Measurements from ENCODE around the gene AQP1. TPM values are rescaled to one million over a fixed set of nuclear protein-coding genes. Genes with fewer than 3 reads are reported as not detected.

The AQP1 gene
- polyA plus RNA-seq, 3 donors: 0.03 TPM; not detected in 2

GRCh38 chr7:30974605-30975255, 63.1 kb downstream of the AQP1 start:
- intact Hi-C loops (cut with micrococcal nuclease): no loop called here
- no peaks in the 10 kb centered on the region for H3K4me1 Mint-ChIP-seq
- peaks cover 0 to 1% (median 0%) of the 10 kb centered on the region in 7 donors for H3K9me3 Mint-ChIP-seq
- 39% methylated on average over 5 of the region's 7 CpGs for WGBS (ENCODE audit: insufficient coverage)
- no peak overlapping the region for H3K27ac ChIP-seq (ENCODE audit: low read depth in 1 of 2, low read length in 2 of 2)
- no peak overlapping the region for H3K27ac Mint-ChIP-seq
- H3K4me2 ChIP-seq (replicated peaks; ENCODE audit: extremely low read depth, low read length, poor library complexity, severe bottlenecking): no peak overlapping the region
- H2AFZ ChIP-seq (ENCODE audit: insufficient read depth, low read depth, low read length, poor library complexity, severe bottlenecking): no peak overlapping the region
- no peaks in the 10 kb centered on the region for H3K9me3 ChIP-seq (replicated peaks in 1 of 2; ENCODE audit: control insufficient read depth in 1 of 2, insufficient read depth in 1 of 2, low read length in 2 of 2)
- H3K27me3 ChIP-seq (ENCODE audit: control insufficient read depth in 2 of 2, insufficient read depth in 2 of 2, low read length in 2 of 2): no peaks in the 10 kb centered on the region
- peaks cover 4 to 17% (median 15%) of the 10 kb centered on the region in 3 donors for H3K27me3 Mint-ChIP-seq (ENCODE audit: low read depth in 3 of 3)
- H3K36me3 Mint-ChIP-seq: no peaks in the 10 kb centered on the region
- H3K79me2 ChIP-seq (ENCODE audit: insufficient read depth, low read length): no peaks in the 10 kb centered on the region
- H3K4me3 ChIP-seq (replicated peaks in 1 of 3; ENCODE audit: low read depth in 2 of 3, low read length in 3 of 3): no peak overlapping the region
- no peaks in the 10 kb centered on the region for H3K36me3 ChIP-seq (replicated peaks in 1 of 2; ENCODE audit: control insufficient read depth in 1 of 2, insufficient read depth in 2 of 2, low read length in 2 of 2)
- H3K4me3 Mint-ChIP-seq: no peak overlapping the region
- H3K4me1 ChIP-seq (ENCODE audit: control insufficient read depth in 1 of 2, insufficient read depth in 2 of 2, low read length in 2 of 2): no peaks in the 10 kb centered on the region
- TF ChIP-seq CTCF (IDR thresholded peaks at IDR 0.05): peak; percentile 68
- DNase-seq: peak in 2 of 3 donors; percentile 2 to 45
- no peak overlapping the region for H3K9ac ChIP-seq (ENCODE audit: insufficient read depth, low read length, poor library complexity, severe bottlenecking)
- no peaks in the 10 kb centered on the region for H4K20me1 ChIP-seq (ENCODE audit: insufficient read depth, low read length)

Other genes starting within 250 kb of the AQP1 start
- gene CRHR2, start 229.4 kb upstream of the AQP1 start, polyA plus RNA-seq: not detected
- gene INMT, start 159.7 kb upstream of the AQP1 start, polyA plus RNA-seq: not detected
- gene MINDY4, start 140.4 kb upstream of the AQP1 start, polyA plus RNA-seq: under 1 TPM in 2 of 3 donors, not detected in 1; 0.15 to 0.17 TPM
- gene GHRHR, start 52.1 kb downstream of the AQP1 start, polyA plus RNA-seq: not detected
- not detected for gene ADCYAP1R1, start 140.5 kb downstream of the AQP1 start, polyA plus RNA-seq

Measured in CD14-positive monocyte (primary cell).